Measurements from ENCODE around the gene XXYLT1.

- TF ChIP-seq, protein P1, sequence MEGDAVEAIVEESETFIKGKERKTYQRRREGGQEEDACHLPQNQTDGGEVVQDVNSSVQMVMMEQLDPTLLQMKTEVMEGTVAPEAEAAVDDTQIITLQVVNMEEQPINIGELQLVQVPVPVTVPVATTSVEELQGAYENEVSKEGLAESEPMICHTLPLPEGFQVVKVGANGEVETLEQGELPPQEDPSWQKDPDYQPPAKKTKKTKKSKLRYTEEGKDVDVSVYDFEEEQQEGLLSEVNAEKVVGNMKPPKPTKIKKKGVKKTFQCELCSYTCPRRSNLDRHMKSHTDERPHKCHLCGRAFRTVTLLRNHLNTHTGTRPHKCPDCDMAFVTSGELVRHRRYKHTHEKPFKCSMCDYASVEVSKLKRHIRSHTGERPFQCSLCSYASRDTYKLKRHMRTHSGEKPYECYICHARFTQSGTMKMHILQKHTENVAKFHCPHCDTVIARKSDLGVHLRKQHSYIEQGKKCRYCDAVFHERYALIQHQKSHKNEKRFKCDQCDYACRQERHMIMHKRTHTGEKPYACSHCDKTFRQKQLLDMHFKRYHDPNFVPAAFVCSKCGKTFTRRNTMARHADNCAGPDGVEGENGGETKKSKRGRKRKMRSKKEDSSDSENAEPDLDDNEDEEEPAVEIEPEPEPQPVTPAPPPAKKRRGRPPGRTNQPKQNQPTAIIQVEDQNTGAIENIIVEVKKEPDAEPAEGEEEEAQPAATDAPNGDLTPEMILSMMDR (IDR thresholded peaks at IDR 0.05; ENCODE audit: low read length) = no peak
- TF ChIP-seq EZH2 (IDR thresholded peaks at IDR 0.05; ENCODE audit: borderline replicate concordance, low read length) = no peak
Measured at GRCh38 chr3:195025884-195026200, 245.1 kb downstream of the XXYLT1 start.
